ENCODE results near the gene CELA1. TPM values are rescaled to one million over a fixed set of nuclear protein-coding genes. Genes with fewer than 3 reads are reported as not detected.

The CELA1 gene
- not detected for total RNA-seq
- long read RNA-seq, result 0 reads

- intact Hi-C loops (cut with DNase I), result no loop called here
- TF ChIP-seq CTCF (IDR thresholded peaks at IDR 0.05), result no peak
Observed at GRCh38 chr12:51346581-51346980, at the start of gene CELA1. CELA1 (minus strand) TSS chr12:51346679; CDS start chr12:51346638, 41 bp downstream.

GRCh38 chr12:51395283-51396230 lies 49.1 kb upstream of the CELA1 start:
- H3K27me3 ChIP-seq (ENCODE audit: low read depth), result peaks cover 7% of the 10 kb centered on the region
- TF ChIP-seq CTCF (IDR thresholded peaks at IDR 0.05), result no peak
- no peaks in the 10 kb centered on the region for H3K9me3 ChIP-seq
- ATAC-seq (no peak), DNase-seq (no peak)
- H3K36me3 ChIP-seq, result no peaks in the 10 kb centered on the region
- intact Hi-C loops (cut with DNase I), result no loop called here
- H3K4me1 ChIP-seq, result peaks cover 32% of the 10 kb centered on the region
- H3K27ac ChIP-seq, result no peak overlapping the region
- H3K4me3 ChIP-seq, result no peak overlapping the region

More at GRCh38 chr12:51346581-51346980, at the start of gene CELA1:
- H3K4me1 ChIP-seq, result no peaks in the 10 kb centered on the region
- no peak within 1 kb of the TSS for H3K4me3 ChIP-seq
- no peak within 1 kb of the TSS for H3K27ac ChIP-seq
- no peaks in the 10 kb centered on the region for H3K27me3 ChIP-seq (ENCODE audit: low read depth)
- no peaks in the 10 kb centered on the region for H3K9me3 ChIP-seq
- no peaks in the 10 kb centered on the region for H3K36me3 ChIP-seq
- ATAC-seq (no peak), DNase-seq (no peak)

GRCh38 chr12:51393676-51394545 lies 47.4 kb upstream of the CELA1 start:
- intact Hi-C loops (cut with DNase I), result no loop called here
- peaks cover 7% of the 10 kb centered on the region for H3K27me3 ChIP-seq (ENCODE audit: low read depth)
- DNase-seq (no peak), ATAC-seq (peak in 1 of 2 donors; percentile 48)
- no peak overlapping the region for H3K4me3 ChIP-seq
- no peaks in the 10 kb centered on the region for H3K9me3 ChIP-seq
- H3K4me1 ChIP-seq, result peaks cover 43% of the 10 kb centered on the region
- H3K36me3 ChIP-seq, result no peaks in the 10 kb centered on the region
- TF ChIP-seq CTCF (IDR thresholded peaks at IDR 0.05), result no peak
- H3K27ac ChIP-seq, result peak overlapping the region; percentile 36

GRCh38 chr12:51392556-51393237 lies 46.2 kb upstream of the CELA1 start:
- H3K27ac ChIP-seq, result peak overlapping the region; percentile 79
- H3K27me3 ChIP-seq (ENCODE audit: low read depth), result peaks cover 7% of the 10 kb centered on the region
- no peak for TF ChIP-seq CTCF (IDR thresholded peaks at IDR 0.05)
- ATAC-seq, result peak; percentile 25 to 38
- H3K4me1 ChIP-seq, result peaks cover 43% of the 10 kb centered on the region
- no peaks in the 10 kb centered on the region for H3K36me3 ChIP-seq
- H3K4me3 ChIP-seq, result peak overlapping the region; percentile 70
- intact Hi-C loops (cut with DNase I), result no loop called here
- DNase-seq, result no peak
- H3K9me3 ChIP-seq, result no peaks in the 10 kb centered on the region
